Activated naive CD8-positive, alpha-beta T cell (primary cell): ENCODE data around the gene SOX15.

Source experiments
- H3K27ac Mint-ChIP-seq: one replicate; pipeline ENCODE4 v1.8.0; 2021; ENCODE audit warnings: mixed read lengths
- H3K27me3 Mint-ChIP-seq: one replicate; pipeline ENCODE4 v1.8.0; 2021; ENCODE audit warnings: mixed read lengths
- H3K36me3 Mint-ChIP-seq: one replicate; pipeline ENCODE4 v1.8.0; 2021; ENCODE audit warnings: mixed read lengths
- H3K4me1 Mint-ChIP-seq: one replicate; pipeline ENCODE4 v1.8.0; 2021; ENCODE audit warnings: low read depth, mixed read lengths
- H3K4me3 Mint-ChIP-seq: one replicate; pipeline ENCODE4 v1.8.0; 2021; ENCODE audit warnings: mild to moderate bottlenecking, mixed read lengths
- H3K9me3 Mint-ChIP-seq: one replicate; pipeline ENCODE4 v1.8.0; 2021; ENCODE audit warnings: low read depth, mixed read lengths

Gene SOX15

GRCh38 chr17:7574176-7574953 lies 15.5 kb downstream of the SOX15 start:
- Mint-ChIP-seq H3K4me3 (peak overlapping the region; percentile 98), H3K4me1 (peaks cover 61% of the 10 kb centered on the region), H3K27me3 (no peaks in the 10 kb centered on the region), H3K9me3 (no peaks in the 10 kb centered on the region), H3K36me3 (peaks cover 32% of the 10 kb centered on the region), H3K27ac (peak overlapping the region; percentile 99)

- Mint-ChIP-seq H3K27me3 (no peaks in the 10 kb centered on the region), H3K36me3 (peaks cover 31% of the 10 kb centered on the region), H3K4me1 (peaks cover 53% of the 10 kb centered on the region), H3K27ac (peak overlapping the region; percentile 99), H3K4me3 (peak overlapping the region; percentile 98), H3K9me3 (no peaks in the 10 kb centered on the region)
Observed at GRCh38 chr17:7573324-7574080, 16.4 kb downstream of the SOX15 start.

GRCh38 chr17:7572588-7573323 lies 17.1 kb downstream of the SOX15 start:
- peaks cover 27% of the 10 kb centered on the region for H3K36me3 Mint-ChIP-seq
- no peaks in the 10 kb centered on the region for H3K27me3 Mint-ChIP-seq
- H3K9me3 Mint-ChIP-seq, result no peaks in the 10 kb centered on the region
- peak overlapping the region; percentile 98 for H3K4me3 Mint-ChIP-seq
- H3K27ac Mint-ChIP-seq, result peak overlapping the region; percentile 99
- H3K4me1 Mint-ChIP-seq, result peaks cover 46% of the 10 kb centered on the region

GRCh38 chr17:7572338-7572587 lies 17.6 kb downstream of the SOX15 start:
- Mint-ChIP-seq H3K4me3 (peak overlapping the region; percentile 98), H3K4me1 (peaks cover 41% of the 10 kb centered on the region), H3K27me3 (no peaks in the 10 kb centered on the region), H3K9me3 (no peaks in the 10 kb centered on the region), H3K36me3 (peaks cover 27% of the 10 kb centered on the region), H3K27ac (peak overlapping the region; percentile 99)

GRCh38 chr17:7570351-7570750 lies 19.5 kb downstream of the SOX15 start:
- peak overlapping the region; percentile 22 for H3K27ac Mint-ChIP-seq
- H3K36me3 Mint-ChIP-seq, result peaks cover 19% of the 10 kb centered on the region

GRCh38 chr17:7569571-7569970 lies 20.3 kb downstream of the SOX15 start:
- Mint-ChIP-seq H3K4me1 (peaks cover 15% of the 10 kb centered on the region), H3K27me3 (no peaks in the 10 kb centered on the region), H3K27ac (no peak overlapping the region), H3K4me3 (no peak overlapping the region), H3K9me3 (no peaks in the 10 kb centered on the region), H3K36me3 (peaks cover 14% of the 10 kb centered on the region)

More at GRCh38 chr17:7570351-7570750, 19.5 kb downstream of the SOX15 start:
- peak overlapping the region; percentile 69 for H3K4me3 Mint-ChIP-seq
- peaks cover 23% of the 10 kb centered on the region for H3K4me1 Mint-ChIP-seq
- H3K27me3 Mint-ChIP-seq, result no peaks in the 10 kb centered on the region
- H3K9me3 Mint-ChIP-seq, result no peaks in the 10 kb centered on the region

GRCh38 chr17:7563115-7563869 lies 26.6 kb downstream of the SOX15 start:
- no peaks in the 10 kb centered on the region for H3K9me3 Mint-ChIP-seq
- peaks cover 41% of the 10 kb centered on the region for H3K4me1 Mint-ChIP-seq
- peaks cover 7% of the 10 kb centered on the region for H3K36me3 Mint-ChIP-seq
- no peaks in the 10 kb centered on the region for H3K27me3 Mint-ChIP-seq
- no peak overlapping the region for H3K27ac Mint-ChIP-seq
- peak overlapping the region; percentile 96 for H3K4me3 Mint-ChIP-seq

GRCh38 chr17:7562208-7562605 lies 27.7 kb downstream of the SOX15 start:
- peaks cover 45% of the 10 kb centered on the region for H3K4me1 Mint-ChIP-seq
- peaks cover 7% of the 10 kb centered on the region for H3K36me3 Mint-ChIP-seq
- no peaks in the 10 kb centered on the region for H3K9me3 Mint-ChIP-seq

GRCh38 chr17:7561589-7562207 lies 28.2 kb downstream of the SOX15 start, which contains the start of gene SENP3:
SENP3 (plus strand) TSS chr17:7561919; CDS start chr17:7563077, 1,158 bp downstream.
- H3K4me3 Mint-ChIP-seq, result peak within 1 kb of the TSS; percentile 96
- no peaks in the 10 kb centered on the region for H3K9me3 Mint-ChIP-seq
- H3K36me3 Mint-ChIP-seq, result peaks cover 5% of the 10 kb centered on the region
- no peaks in the 10 kb centered on the region for H3K27me3 Mint-ChIP-seq
- H3K4me1 Mint-ChIP-seq, result peaks cover 46% of the 10 kb centered on the region
- peak within 1 kb of the TSS; percentile 98 for H3K27ac Mint-ChIP-seq

More at GRCh38 chr17:7562208-7562605, 27.7 kb downstream of the SOX15 start:
- Mint-ChIP-seq H3K4me3 (peak overlapping the region; percentile 96), H3K27ac (peak overlapping the region; percentile 94), H3K27me3 (no peaks in the 10 kb centered on the region)

- no peaks in the 10 kb centered on the region for H3K27me3 Mint-ChIP-seq
- peak overlapping the region; percentile 98 for H3K27ac Mint-ChIP-seq
- H3K9me3 Mint-ChIP-seq, result no peaks in the 10 kb centered on the region
- H3K4me3 Mint-ChIP-seq, result peak overlapping the region; percentile 96
- peaks cover 5% of the 10 kb centered on the region for H3K36me3 Mint-ChIP-seq
- H3K4me1 Mint-ChIP-seq, result peaks cover 50% of the 10 kb centered on the region
Observed at GRCh38 chr17:7561028-7561575, 28.8 kb downstream of the SOX15 start.

GRCh38 chr17:7560172-7561027 lies 29.5 kb downstream of the SOX15 start:
- peak overlapping the region; percentile 98 for H3K27ac Mint-ChIP-seq
- H3K4me3 Mint-ChIP-seq, result peak overlapping the region; percentile 96
- no peaks in the 10 kb centered on the region for H3K9me3 Mint-ChIP-seq
- H3K27me3 Mint-ChIP-seq, result no peaks in the 10 kb centered on the region
- H3K4me1 Mint-ChIP-seq, result peaks cover 53% of the 10 kb centered on the region
- H3K36me3 Mint-ChIP-seq, result peaks cover 5% of the 10 kb centered on the region

- Mint-ChIP-seq H3K27ac (peak overlapping the region; percentile 98), H3K9me3 (no peaks in the 10 kb centered on the region), H3K4me3 (peak overlapping the region; percentile 96), H3K4me1 (peaks cover 60% of the 10 kb centered on the region), H3K36me3 (peaks cover 5% of the 10 kb centered on the region), H3K27me3 (no peaks in the 10 kb centered on the region)
Observed at GRCh38 chr17:7559320-7560171, 30.3 kb downstream of the SOX15 start.
